GM19468 (cell line): ENCODE results near the gene AKR1C1.
"Not testable (repeated sequence)": the region's sequence is repeated elsewhere in the genome, so short reads cannot be mapped to it uniquely, and the experiment has no call there.

Experiments
- ATAC-seq: cut with Tn5 transposase; IDR thresholded peaks from one replicate; pipeline ENCODE4 v1.9.1; 2021; ENCODE audit warnings: mild to moderate bottlenecking, moderate library complexity, moderate number of reproducible peaks; ENCODE audit not compliant: unreplicated experiment; ENCODE audit errors: extremely low read depth

AKR1C1 gene

GRCh38 chr10:5013385-5013784 is 50.2 kb downstream of the AKR1C1 start:
- ATAC-seq, result no peak

GRCh38 chr10:5014200-5014910 is 51.1 kb downstream of the AKR1C1 start:
- ATAC-seq, result not testable (repeated sequence)

DNA sequence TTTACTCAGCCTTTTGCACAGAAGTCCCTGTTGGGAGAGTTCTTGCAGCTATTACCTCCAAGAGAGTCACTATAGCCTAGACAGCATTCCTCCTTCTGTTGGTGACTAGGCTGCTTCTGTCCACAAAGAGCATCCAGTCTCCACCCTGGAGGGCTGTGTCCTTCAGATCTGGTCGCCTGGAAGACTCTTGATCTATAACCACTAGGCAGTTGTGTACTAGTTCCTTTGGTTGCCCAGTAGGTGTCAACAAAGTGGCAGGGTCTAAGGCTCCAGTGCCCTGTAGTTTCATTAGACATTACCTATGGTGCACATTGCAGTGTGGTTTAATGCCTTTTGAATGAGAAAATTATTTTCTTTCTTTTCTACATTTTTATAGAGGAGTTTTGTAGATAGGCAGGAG is 51.7 kb downstream of the AKR1C1 start:
- ATAC-seq, result no peak

DNA sequence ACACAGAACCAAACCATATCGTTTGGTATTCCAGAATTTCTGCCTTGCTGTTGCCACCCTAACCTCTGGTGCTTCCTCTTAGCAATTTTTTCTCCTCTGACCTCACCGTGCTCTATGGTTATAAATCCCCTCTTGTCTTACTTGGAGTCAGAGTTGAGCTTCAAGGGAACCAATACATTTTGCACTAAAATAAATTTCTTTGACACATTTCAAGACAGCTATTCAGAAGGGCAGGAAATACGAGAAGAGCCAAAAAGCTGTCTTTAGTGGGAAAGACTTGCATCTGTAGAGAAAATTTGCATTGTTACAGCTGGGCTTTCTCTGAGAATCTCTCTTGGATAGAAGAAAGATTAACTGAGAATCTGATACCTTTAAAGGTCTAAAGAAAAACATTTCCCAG is 54.9 kb downstream of the AKR1C1 start:
- ATAC-seq, result no peak

DNA sequence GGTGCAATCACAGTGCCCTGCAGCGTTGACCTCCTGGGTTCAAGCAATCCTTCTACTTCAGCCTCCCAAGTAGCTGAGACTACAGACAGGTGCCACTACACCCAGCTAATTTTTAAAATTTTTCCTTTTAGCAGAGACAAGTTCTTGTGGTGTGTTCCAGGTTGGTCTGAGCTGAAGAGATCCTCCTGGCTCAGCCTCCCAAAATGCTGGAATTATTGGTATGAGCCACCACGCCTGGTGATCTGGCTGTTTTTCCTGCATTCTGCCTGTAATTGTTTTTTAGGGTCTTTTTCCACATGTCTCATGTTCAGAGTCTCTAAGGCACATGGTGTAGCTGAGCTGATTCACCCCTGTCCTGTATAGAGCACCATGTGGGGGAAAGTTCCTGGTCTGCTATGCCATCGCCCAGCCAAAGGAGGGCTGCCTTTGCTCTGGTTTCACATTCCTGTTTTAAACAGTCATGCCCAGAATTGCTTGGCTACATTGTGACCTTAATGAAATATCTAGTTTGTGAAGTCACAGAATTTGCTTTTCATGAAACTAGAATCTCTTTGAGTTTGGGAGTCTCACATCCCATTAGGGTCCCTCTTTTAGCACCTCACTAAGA is 55.6 kb downstream of the AKR1C1 start:
- not testable (repeated sequence) for ATAC-seq

DNA sequence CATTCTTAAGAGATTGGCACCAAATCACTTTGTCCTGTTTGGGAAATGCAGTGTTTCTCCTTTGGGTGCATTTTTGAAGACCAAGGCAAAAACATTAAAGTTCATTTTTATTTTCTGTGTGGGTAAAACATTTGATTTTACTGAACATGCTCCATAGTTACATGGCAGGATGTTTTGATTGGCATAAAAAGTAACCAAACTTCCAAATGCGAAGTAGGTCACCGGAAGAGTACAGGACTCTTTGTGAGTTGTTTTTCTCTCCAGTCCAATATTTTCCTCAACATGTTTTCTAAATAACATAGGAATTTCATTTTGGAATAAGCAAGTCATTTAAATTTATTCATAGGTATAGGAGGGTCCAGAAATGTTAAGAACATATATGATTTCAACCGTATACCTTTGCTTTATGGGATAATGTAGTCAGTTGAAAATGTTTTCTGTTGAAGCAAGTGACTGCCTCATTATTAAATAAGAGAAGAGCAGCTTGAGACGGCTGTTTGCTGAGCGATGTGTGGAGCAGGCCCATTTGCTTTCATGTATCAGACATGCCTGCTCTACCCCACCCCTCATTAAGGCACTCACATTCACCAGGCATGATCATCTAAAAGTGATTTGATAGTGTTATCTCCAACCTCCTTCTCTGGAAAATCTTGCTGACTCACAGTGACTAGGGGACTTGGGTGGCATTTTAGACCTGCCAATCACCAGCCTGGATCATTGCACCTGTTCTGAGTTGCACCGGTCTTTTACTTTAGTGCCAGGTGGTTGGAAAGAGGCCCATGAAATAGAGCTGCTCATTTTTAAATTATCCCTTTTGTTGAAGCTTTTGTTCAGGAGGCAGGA is 56.8 kb downstream of the AKR1C1 start:
- not testable (repeated sequence) for ATAC-seq

DNA sequence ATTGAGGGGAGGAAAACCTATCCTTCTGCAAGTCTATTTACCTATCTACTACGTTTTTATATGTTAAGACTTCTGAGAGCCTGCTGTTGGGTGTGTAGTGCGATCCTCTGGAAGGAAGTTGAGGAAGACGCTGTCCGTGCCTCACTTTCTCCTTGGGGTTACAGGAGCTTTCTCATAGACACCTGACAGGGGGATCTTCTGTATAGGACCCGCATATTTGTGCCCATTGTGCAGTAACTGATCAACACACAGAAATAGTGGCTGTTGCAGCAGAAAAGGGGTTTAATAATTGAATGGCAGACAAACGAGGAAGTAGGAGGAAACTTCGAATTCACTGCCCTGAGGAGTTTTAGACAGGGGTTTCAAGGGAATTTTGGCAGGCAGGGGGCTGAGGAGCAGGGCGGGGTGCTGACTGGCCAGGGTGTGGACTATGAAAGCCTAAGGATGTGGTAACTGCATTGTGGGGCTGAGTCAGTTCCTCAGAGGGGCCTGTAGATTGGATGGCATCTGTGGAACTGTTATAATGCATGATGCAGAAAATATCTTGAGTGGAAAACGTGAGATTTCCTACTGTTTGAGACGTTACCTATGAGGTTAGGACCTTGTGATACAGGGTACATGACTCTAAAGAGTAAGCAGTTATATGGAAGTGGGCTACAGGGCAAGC is 58.5 kb downstream of the AKR1C1 start:
- not testable (repeated sequence) for ATAC-seq

DNA sequence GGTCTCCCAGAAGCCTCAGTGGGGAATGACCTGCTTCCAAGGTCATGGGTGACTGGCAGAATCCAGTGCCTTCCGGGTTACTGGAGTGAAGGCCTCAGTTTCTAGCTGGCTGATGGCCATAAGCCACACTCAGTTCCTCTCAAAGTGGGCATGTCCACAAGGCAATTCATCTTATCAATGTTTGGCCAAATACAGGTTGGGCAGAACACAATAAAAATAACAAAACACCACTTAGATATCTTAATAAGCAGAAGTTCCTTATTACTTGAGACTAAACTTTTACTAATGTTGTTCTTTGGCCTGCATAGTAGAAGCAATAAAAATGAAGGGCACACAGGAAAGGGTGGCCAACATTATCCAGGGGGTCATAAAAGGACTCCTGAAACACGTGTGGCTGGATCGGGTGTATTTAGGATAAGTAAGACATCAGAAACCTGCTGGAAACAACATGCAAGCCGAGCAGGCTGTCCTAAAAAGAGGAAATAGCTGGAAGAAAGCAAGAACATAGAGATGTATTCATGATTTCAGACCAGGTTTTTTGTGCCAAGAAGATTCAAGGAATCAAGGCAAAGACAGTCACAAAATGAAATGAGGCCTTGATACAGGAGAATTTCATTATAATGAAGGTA is 60.1 kb downstream of the AKR1C1 start:
- ATAC-seq, result no peak

DNA sequence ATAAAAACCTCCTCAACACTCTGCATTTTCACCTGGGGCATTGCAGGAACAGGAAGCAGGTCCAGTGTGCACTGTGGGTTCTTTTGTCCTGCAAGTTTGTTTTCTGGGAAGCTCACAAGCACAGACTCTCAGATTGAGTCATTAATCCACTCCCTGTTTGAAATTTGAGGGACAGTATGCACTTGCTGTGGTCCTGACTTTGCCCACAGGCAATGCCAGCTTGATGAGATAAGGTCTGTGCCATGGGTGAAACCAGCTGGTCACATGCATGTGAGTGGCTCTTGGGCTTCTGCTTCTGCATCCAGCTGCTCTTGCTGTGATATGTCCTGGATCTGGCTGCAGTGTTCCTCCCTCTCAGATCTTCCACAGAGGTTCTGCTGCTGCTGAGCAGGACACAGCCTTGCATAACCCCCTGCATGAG is 62.3 kb downstream of the AKR1C1 start:
- not testable (repeated sequence) for ATAC-seq

- ATAC-seq, result no peak
Measured at GRCh38 chr10:5030989-5031388, 67.8 kb downstream of the AKR1C1 start.

GRCh38 chr10:5031588-5031987 is 68.4 kb downstream of the AKR1C1 start:
- not testable (repeated sequence) for ATAC-seq

- not testable (repeated sequence) for ATAC-seq
Measured at GRCh38 chr10:5032444-5032843, 69.2 kb downstream of the AKR1C1 start.
